SK-N-SH (cell line): ENCODE measurements around the gene FHOD3.

Source experiments
- CTCF ChIP-seq: fragments of 200-600 bp; sonication (generic); IDR thresholded peaks from 2 replicates; pipeline ENCODE4 v1.6.1; 2017; ENCODE audit warnings: antibody characterized with exemption, mild to moderate bottlenecking, moderate library complexity
- EP300 ChIP-seq, 2 experiments: IDR thresholded peaks; 2 replicates each; pipeline versions ENCODE4 v1.4.0 to v1.6.1; 2012; ENCODE audit warnings: borderline replicate concordance in 1 of 2, low read depth in 1 of 2, low read length in 1 of 2
- RCOR1 ChIP-seq: fragments of 150-350 bp; IDR thresholded peaks from 2 replicates; pipeline ENCODE4 v1.6.1; 2017; ENCODE audit warnings: antibody characterized with exemption, low read length
- USF2 ChIP-seq: fragments of 150-350 bp; IDR thresholded peaks from 2 replicates; pipeline ENCODE4 v1.6.1; 2017; ENCODE audit warnings: antibody characterized with exemption, low read length, low read depth, borderline replicate concordance
- TF ChIP-seq, protein P1 (sequence below): IDR thresholded peaks from 2 replicates; pipeline ENCODE4; 2012

GRCh38 chr18:36333414-36333813 lies 35.9 kb downstream of the FHOD3 start:
- no peak for TF ChIP-seq CTCF
- TF ChIP-seq, protein P1, sequence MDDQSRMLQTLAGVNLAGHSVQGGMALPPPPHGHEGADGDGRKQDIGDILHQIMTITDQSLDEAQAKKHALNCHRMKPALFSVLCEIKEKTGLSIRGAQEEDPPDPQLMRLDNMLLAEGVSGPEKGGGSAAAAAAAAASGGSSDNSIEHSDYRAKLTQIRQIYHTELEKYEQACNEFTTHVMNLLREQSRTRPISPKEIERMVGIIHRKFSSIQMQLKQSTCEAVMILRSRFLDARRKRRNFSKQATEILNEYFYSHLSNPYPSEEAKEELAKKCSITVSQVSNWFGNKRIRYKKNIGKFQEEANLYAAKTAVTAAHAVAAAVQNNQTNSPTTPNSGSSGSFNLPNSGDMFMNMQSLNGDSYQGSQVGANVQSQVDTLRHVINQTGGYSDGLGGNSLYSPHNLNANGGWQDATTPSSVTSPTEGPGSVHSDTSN = no peak
- no peak for TF ChIP-seq EP300 (IDR thresholded peaks at IDR 0.05; ENCODE audit: borderline replicate concordance in 1 of 2, low read depth in 1 of 2, low read length in 1 of 2)
- no peak for TF ChIP-seq RCOR1
- TF ChIP-seq USF2 = no peak
